Muscle of leg (tissue), 16 donors: ENCODE data around the gene PANX1. TPM values are rescaled to one million over a fixed set of nuclear protein-coding genes. Genes with fewer than 3 reads are reported as not detected.
A peak's percentile ranks its signal among the peaks of the same experiment; 100 is the strongest.

Source experiments
- DNase-seq: peaks from one replicate; pipeline ENCODE4 v3.0.0; 2013
- H3K27ac ChIP-seq: one replicate; pipeline ENCODE4 v1.5.1; 2013; ENCODE audit warnings: mild to moderate bottlenecking, low read length, control low read depth
- H3K27me3 ChIP-seq: one replicate; pipeline ENCODE4 v1.6.1; 2013; ENCODE audit warnings: low read length; ENCODE audit not compliant: control insufficient read depth, insufficient read depth
- H3K36me3 ChIP-seq: one replicate; pipeline ENCODE4 v1.6.1; 2013; ENCODE audit warnings: low read length; ENCODE audit not compliant: control insufficient read depth, insufficient read depth
- H3K4me1 ChIP-seq: one replicate; pipeline ENCODE4 v1.6.1; 2013; ENCODE audit warnings: low read length; ENCODE audit not compliant: control insufficient read depth, insufficient read depth
- H3K4me3 ChIP-seq: one replicate; pipeline ENCODE4 v1.5.1; 2013; ENCODE audit warnings: low read length, control low read depth
- H3K9me3 ChIP-seq: replicated peaks from 2 replicates; pipeline ENCODE4 v1.6.1; 2013; ENCODE audit warnings: low read depth, low read length; ENCODE audit not compliant: control insufficient read depth
- WGBS: methylation state at CpG from one replicate; pipeline ENCODE4 v1.1.5; 2013; ENCODE audit warnings: missing lambda C conversion rate; ENCODE audit not compliant: insufficient coverage; 5-methylcytosine and 5-hydroxymethylcytosine counted together
- long read RNA-seq, 11 donors: transcript quantifications; one replicate each; lab custom pipeline, GENCODE V29; 2026
- polyA plus RNA-seq, 8 donors: library from polyadenylated mRNA; unstranded; fragments of 120-200 nt; gene quantifications; one replicate each; pipeline versions ENCODE4 v1.2.1 to v1.2.3, GENCODE V29; 2013; ENCODE audit warnings: inconsistent platforms in 1 of 8, low replicate concordance in 1 of 8; ENCODE audit not compliant: insufficient read length in 8 of 8, insufficient read depth in 1 of 8
- total RNA-seq: library from RNA; stranded (reverse); fragments of 120-200 nt; gene quantifications from one replicate; pipeline ENCODE4 v1.2.4, GENCODE V29; 2013

PANX1 gene
- total RNA-seq: 27.1 TPM
- 10 to 100 TPM; 10.5 to 25.2 (median 20.6) TPM for polyA plus RNA-seq
- long read RNA-seq, donor 1, partial matches to known transcripts: 0 of 1 reads
- long read RNA-seq, donor 1, other reads (novel, unspliced or antisense): 0 of 1 reads
- long read RNA-seq, donor 2: 0 reads
- long read RNA-seq, donor 3, transcript PANX1-201 (5 exons, 2,769 nt): major isoform, 11 of 11 reads
- long read RNA-seq, donor 3, partial matches to known transcripts: 0 of 11 reads
- long read RNA-seq, donor 3, other reads (novel, unspliced or antisense): 0 of 11 reads
- long read RNA-seq, donor 4, partial matches to known transcripts: 0 of 4 reads
- long read RNA-seq, donor 4, other reads (novel, unspliced or antisense): 0 of 4 reads
- long read RNA-seq, donor 5, transcript PANX1-201 (5 exons, 2,769 nt): major isoform, 10 of 10 reads
- long read RNA-seq, donor 5, partial matches to known transcripts: 0 of 10 reads
- long read RNA-seq, donor 5, other reads (novel, unspliced or antisense): 0 of 10 reads
- long read RNA-seq, donor 6, transcript PANX1-201 (5 exons, 2,769 nt): major isoform, 7 of 7 reads
- long read RNA-seq, donor 6, partial matches to known transcripts: 0 of 7 reads
- long read RNA-seq, donor 6, other reads (novel, unspliced or antisense): 0 of 7 reads
- long read RNA-seq, donor 7, partial matches to known transcripts: 0 of 4 reads
- long read RNA-seq, donor 7, other reads (novel, unspliced or antisense): 0 of 4 reads
- long read RNA-seq, donor 8, partial matches to known transcripts: 0 of 1 reads
- long read RNA-seq, donor 8, other reads (novel, unspliced or antisense): 0 of 1 reads
- long read RNA-seq, donor 9, transcript PANX1-201 (5 exons, 2,769 nt): major isoform, 6 of 6 reads
- long read RNA-seq, donor 9, partial matches to known transcripts: 0 of 6 reads
- long read RNA-seq, donor 9, other reads (novel, unspliced or antisense): 0 of 6 reads
- long read RNA-seq, donor 10, partial matches to known transcripts: 0 of 2 reads
- long read RNA-seq, donor 10, other reads (novel, unspliced or antisense): 0 of 2 reads
- long read RNA-seq, donor 11, transcript PANX1-201 (5 exons, 2,769 nt): major isoform, 6 of 6 reads
- long read RNA-seq, donor 11, partial matches to known transcripts: 0 of 6 reads
- long read RNA-seq, donor 11, other reads (novel, unspliced or antisense): 0 of 6 reads

- no peaks in the 10 kb centered on the region for H3K27me3 ChIP-seq
- H3K4me1 ChIP-seq: peaks cover 42% of the 10 kb centered on the region
- no peaks in the 10 kb centered on the region for H3K36me3 ChIP-seq
- H3K4me3 ChIP-seq: peak within 1 kb of the TSS; percentile 98
- DNase-seq: peak; percentile 94
- under 1% methylated on average over 92 of the region's 92 CpGs for WGBS
- peak within 1 kb of the TSS; percentile 98 for H3K27ac ChIP-seq
- peaks cover 2% of the 10 kb centered on the region for H3K9me3 ChIP-seq
Measured at GRCh38 chr11:94128746-94129511, at the start of gene PANX1. TSS of gene PANX1 (plus strand) at chr11:94128841. CDS start at chr11:94129313, 472 bp downstream.

DNA sequence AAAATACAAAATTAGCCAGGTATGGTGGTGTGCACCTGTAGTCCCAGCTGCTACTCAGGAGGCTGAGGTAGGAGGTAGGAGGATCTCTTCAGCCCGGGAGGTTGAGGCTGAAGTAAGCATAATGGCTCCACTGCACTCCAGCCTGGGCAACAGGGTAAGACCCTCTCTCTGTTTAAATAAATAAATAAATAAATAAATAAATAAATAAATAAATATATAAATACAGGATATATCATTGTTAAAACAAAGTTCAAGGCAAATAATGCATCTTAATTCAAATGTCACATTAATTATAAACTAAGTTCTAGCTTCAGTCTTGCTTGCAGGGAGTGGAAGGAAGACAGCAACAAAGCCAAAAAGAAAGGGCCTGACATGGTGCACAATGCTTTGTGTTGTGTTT, 44.5 kb upstream of the PANX1 start:
- Histone ChIP-seq H3K4me3 (no peak overlapping the region), H3K27ac (no peak overlapping the region), H3K4me1 (no peaks in the 10 kb centered on the region), H3K27me3 (no peaks in the 10 kb centered on the region), H3K36me3 (no peaks in the 10 kb centered on the region), H3K9me3 (no peaks in the 10 kb centered on the region)
- DNase-seq: no peak
- WGBS: no CpG with 5 or more reads among the region's 1 CpG

GRCh38 chr11:94088906-94089305, 39.7 kb upstream of the PANX1 start:
- Histone ChIP-seq H3K4me3 (no peak overlapping the region), H3K36me3 (no peaks in the 10 kb centered on the region), H3K9me3 (peaks cover 4% of the 10 kb centered on the region), H3K4me1 (no peaks in the 10 kb centered on the region), H3K27ac (no peak overlapping the region), H3K27me3 (no peaks in the 10 kb centered on the region)
- no peak for DNase-seq
- WGBS: 86% methylated on average over 21 of the region's 21 CpGs

GRCh38 chr11:94089341-94089740, 39.3 kb upstream of the PANX1 start:
- H3K27me3 ChIP-seq: no peaks in the 10 kb centered on the region
- no peak overlapping the region for H3K4me3 ChIP-seq
- H3K27ac ChIP-seq: no peak overlapping the region
- peaks cover 4% of the 10 kb centered on the region for H3K9me3 ChIP-seq
- peak; percentile 15 for DNase-seq
- WGBS: 65% methylated on average over 3 of the region's 6 CpGs
- H3K36me3 ChIP-seq: no peaks in the 10 kb centered on the region
- H3K4me1 ChIP-seq: no peaks in the 10 kb centered on the region

DNA sequence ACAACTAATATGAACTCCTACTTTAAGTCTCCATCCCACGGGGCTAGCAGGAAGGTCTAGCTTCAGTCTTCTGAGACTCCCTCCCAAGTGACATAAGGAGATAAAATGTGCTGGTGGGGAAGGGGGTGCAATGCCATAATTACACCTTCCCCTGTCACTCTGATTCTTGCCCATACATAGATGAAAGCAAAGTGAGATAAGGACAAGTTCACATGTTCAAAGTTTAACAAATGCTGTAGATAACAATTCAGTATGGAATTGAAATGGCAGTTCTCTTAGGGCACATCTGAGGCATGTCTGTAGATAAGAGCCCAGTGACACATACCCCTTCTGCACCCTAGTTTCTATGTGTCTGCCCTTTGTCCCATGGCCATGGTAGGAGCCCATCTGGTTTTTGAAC, 38.2 kb upstream of the PANX1 start:
- no peaks in the 10 kb centered on the region for H3K27me3 ChIP-seq
- H3K27ac ChIP-seq: no peak overlapping the region
- peaks cover 4% of the 10 kb centered on the region for H3K9me3 ChIP-seq
- H3K4me1 ChIP-seq: no peaks in the 10 kb centered on the region
- H3K4me3 ChIP-seq: no peak overlapping the region
- no CpG with 5 or more reads among the region's 1 CpG for WGBS
- no peak for DNase-seq
- no peaks in the 10 kb centered on the region for H3K36me3 ChIP-seq

DNA sequence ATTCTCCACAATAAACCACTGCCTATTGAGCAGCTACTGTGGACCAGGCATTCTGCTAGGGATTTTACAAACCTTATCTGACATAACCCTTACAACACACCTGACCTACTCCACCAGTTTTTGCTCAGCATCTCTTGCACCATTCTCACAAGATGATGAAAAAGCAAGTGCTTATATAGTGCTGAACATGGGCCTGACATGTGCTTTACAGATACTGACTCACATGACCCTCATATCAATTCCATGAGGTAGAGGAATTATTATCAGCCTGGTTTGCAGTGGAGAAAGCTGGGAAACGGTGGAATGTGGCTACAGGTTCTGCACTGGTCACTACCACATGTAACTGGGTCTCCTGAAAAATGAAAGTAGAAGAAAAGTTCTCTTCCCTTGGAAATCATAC, 37.5 kb upstream of the PANX1 start:
- WGBS: no CpG with 5 or more reads among the region's 1 CpG
- Histone ChIP-seq H3K4me1 (no peaks in the 10 kb centered on the region), H3K36me3 (no peaks in the 10 kb centered on the region), H3K9me3 (peaks cover 4% of the 10 kb centered on the region), H3K4me3 (no peak overlapping the region), H3K27me3 (no peaks in the 10 kb centered on the region), H3K27ac (no peak overlapping the region)
- DNase-seq: no peak

- no peak overlapping the region for H3K27ac ChIP-seq
- H3K4me1 ChIP-seq: no peaks in the 10 kb centered on the region
- DNase-seq: no peak
- H3K4me3 ChIP-seq: no peak overlapping the region
- H3K36me3 ChIP-seq: no peaks in the 10 kb centered on the region
- H3K27me3 ChIP-seq: no peaks in the 10 kb centered on the region
- peaks cover 6% of the 10 kb centered on the region for H3K9me3 ChIP-seq
Measured at GRCh38 chr11:94100253-94100652, 28.4 kb upstream of the PANX1 start.

GRCh38 chr11:94103471-94103870, 25.2 kb upstream of the PANX1 start:
- no CpG with 5 or more reads among the region's 1 CpG for WGBS

GRCh38 chr11:94104734-94105133, 23.9 kb upstream of the PANX1 start:
- no peaks in the 10 kb centered on the region for H3K27me3 ChIP-seq
- no peak overlapping the region for H3K27ac ChIP-seq
- no peak for DNase-seq
- H3K4me3 ChIP-seq: no peak overlapping the region
- no peaks in the 10 kb centered on the region for H3K36me3 ChIP-seq
- H3K9me3 ChIP-seq: peaks cover 6% of the 10 kb centered on the region
- H3K4me1 ChIP-seq: no peaks in the 10 kb centered on the region

More at GRCh38 chr11:94103471-94103870, 25.2 kb upstream of the PANX1 start:
- no peak overlapping the region for H3K27ac ChIP-seq
- H3K27me3 ChIP-seq: no peaks in the 10 kb centered on the region
- no peak overlapping the region for H3K4me3 ChIP-seq
- no peaks in the 10 kb centered on the region for H3K36me3 ChIP-seq
- H3K4me1 ChIP-seq: no peaks in the 10 kb centered on the region
- DNase-seq: no peak
- peaks cover 9% of the 10 kb centered on the region for H3K9me3 ChIP-seq
